ENCODE results near the gene CSMD2.

CSMD2 gene

GRCh38 chr1:34037856-34038255, 127.2 kb downstream of the CSMD2 start:
- Histone ChIP-seq H3K36me3 (ENCODE audit: low read length) (no peaks in the 10 kb centered on the region), H3K79me2 (ENCODE audit: insufficient read depth, low read length) (no peaks in the 10 kb centered on the region), H4K20me1 (ENCODE audit: low read depth, low read length) (no peaks in the 10 kb centered on the region), H3K4me2 (ENCODE audit: low read depth, low read length, poor library complexity, severe bottlenecking) (no peak overlapping the region), H2AFZ (ENCODE audit: low read depth, low read length, severe bottlenecking) (no peak overlapping the region), H3K4me3 (ENCODE audit: insufficient read depth, low read length, poor library complexity, severe bottlenecking) (no peak overlapping the region), H3F3A (ENCODE audit: insufficient read depth) (no peaks in the 10 kb centered on the region), H3K9me2 (replicated peaks; ENCODE audit: insufficient read depth, low read length) (no peaks in the 10 kb centered on the region), H3K9ac (ENCODE audit: low read length) (no peak overlapping the region), H3K9me3 (ENCODE audit: insufficient read depth, low read length) (no peaks in the 10 kb centered on the region), H3K27me3 (ENCODE audit: low read length) (no peaks in the 10 kb centered on the region), H3K27ac (ENCODE audit: low read depth, low read length) (no peak overlapping the region)
- TF ChIP-seq, protein P1, sequence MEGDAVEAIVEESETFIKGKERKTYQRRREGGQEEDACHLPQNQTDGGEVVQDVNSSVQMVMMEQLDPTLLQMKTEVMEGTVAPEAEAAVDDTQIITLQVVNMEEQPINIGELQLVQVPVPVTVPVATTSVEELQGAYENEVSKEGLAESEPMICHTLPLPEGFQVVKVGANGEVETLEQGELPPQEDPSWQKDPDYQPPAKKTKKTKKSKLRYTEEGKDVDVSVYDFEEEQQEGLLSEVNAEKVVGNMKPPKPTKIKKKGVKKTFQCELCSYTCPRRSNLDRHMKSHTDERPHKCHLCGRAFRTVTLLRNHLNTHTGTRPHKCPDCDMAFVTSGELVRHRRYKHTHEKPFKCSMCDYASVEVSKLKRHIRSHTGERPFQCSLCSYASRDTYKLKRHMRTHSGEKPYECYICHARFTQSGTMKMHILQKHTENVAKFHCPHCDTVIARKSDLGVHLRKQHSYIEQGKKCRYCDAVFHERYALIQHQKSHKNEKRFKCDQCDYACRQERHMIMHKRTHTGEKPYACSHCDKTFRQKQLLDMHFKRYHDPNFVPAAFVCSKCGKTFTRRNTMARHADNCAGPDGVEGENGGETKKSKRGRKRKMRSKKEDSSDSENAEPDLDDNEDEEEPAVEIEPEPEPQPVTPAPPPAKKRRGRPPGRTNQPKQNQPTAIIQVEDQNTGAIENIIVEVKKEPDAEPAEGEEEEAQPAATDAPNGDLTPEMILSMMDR (IDR thresholded peaks at IDR 0.05; ENCODE audit: insufficient read depth, low read length, poor library complexity, severe bottlenecking) = no peak

DNA sequence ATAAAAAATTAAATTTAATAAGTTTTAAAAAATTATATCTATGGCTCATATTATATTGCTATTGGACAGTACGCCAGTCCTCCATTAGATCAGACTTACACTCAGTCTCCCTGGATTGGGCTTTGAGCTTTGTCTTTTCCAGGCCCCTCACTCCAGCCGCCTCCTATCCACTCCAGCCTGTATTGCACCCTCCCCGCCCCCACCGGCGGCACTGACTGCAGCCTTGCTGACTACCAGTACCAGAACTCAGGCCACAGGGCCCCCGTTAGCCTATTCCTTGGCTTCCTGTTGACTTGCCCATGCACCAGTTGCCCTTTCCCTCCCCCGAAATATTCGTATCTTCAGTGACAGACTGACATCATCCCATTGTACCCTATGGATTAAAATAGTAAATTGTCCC, 127.9 kb downstream of the CSMD2 start:
- H3K9ac ChIP-seq (ENCODE audit: low read length) = no peak overlapping the region
- H3K4me2 ChIP-seq (ENCODE audit: low read depth, low read length, poor library complexity, severe bottlenecking) = no peak overlapping the region
- H4K20me1 ChIP-seq (ENCODE audit: low read depth, low read length) = no peaks in the 10 kb centered on the region
- no peak overlapping the region for H3K4me3 ChIP-seq (ENCODE audit: insufficient read depth, low read length, poor library complexity, severe bottlenecking)
- H3K79me2 ChIP-seq (ENCODE audit: insufficient read depth, low read length) = no peaks in the 10 kb centered on the region
- no peaks in the 10 kb centered on the region for H3K36me3 ChIP-seq (ENCODE audit: low read length)
- H3K27me3 ChIP-seq (ENCODE audit: low read length) = no peaks in the 10 kb centered on the region
- H2AFZ ChIP-seq (ENCODE audit: low read depth, low read length, severe bottlenecking) = no peak overlapping the region
- no peaks in the 10 kb centered on the region for H3K9me2 ChIP-seq (replicated peaks; ENCODE audit: insufficient read depth, low read length)
- no peaks in the 10 kb centered on the region for H3F3A ChIP-seq (ENCODE audit: insufficient read depth)
- no peak overlapping the region for H3K27ac ChIP-seq (ENCODE audit: low read depth, low read length)
- TF ChIP-seq EZH2phosphoT487 (conservative IDR thresholded peaks at IDR 0.05; ENCODE audit: low read length) = no peak
- TF ChIP-seq, protein P1 (IDR thresholded peaks at IDR 0.05; ENCODE audit: insufficient read depth, low read length, poor library complexity, severe bottlenecking) = no peak
- no peaks in the 10 kb centered on the region for H3K9me3 ChIP-seq (ENCODE audit: insufficient read depth, low read length)

GRCh38 chr1:34034036-34034435, 131.0 kb downstream of the CSMD2 start:
- Histone ChIP-seq H3K9me2 (replicated peaks; ENCODE audit: insufficient read depth, low read length) (no peaks in the 10 kb centered on the region), H4K20me1 (ENCODE audit: low read depth, low read length) (no peaks in the 10 kb centered on the region), H3K36me3 (ENCODE audit: low read length) (no peaks in the 10 kb centered on the region), H3K4me3 (ENCODE audit: insufficient read depth, low read length, poor library complexity, severe bottlenecking) (no peak overlapping the region), H3K9ac (ENCODE audit: low read length) (no peak overlapping the region), H3K27ac (ENCODE audit: low read depth, low read length) (no peak overlapping the region), H2AFZ (ENCODE audit: low read depth, low read length, severe bottlenecking) (no peak overlapping the region), H3K79me2 (ENCODE audit: insufficient read depth, low read length) (no peaks in the 10 kb centered on the region), H3K9me3 (ENCODE audit: insufficient read depth, low read length) (no peaks in the 10 kb centered on the region), H3K27me3 (ENCODE audit: low read length) (no peaks in the 10 kb centered on the region), H3F3A (ENCODE audit: insufficient read depth) (no peaks in the 10 kb centered on the region), H3K4me2 (ENCODE audit: low read depth, low read length, poor library complexity, severe bottlenecking) (no peak overlapping the region)
- TF ChIP-seq EZH2phosphoT487 (conservative IDR thresholded peaks at IDR 0.05; ENCODE audit: low read length) = no peak
- TF ChIP-seq, protein P1 (IDR thresholded peaks at IDR 0.05; ENCODE audit: insufficient read depth, low read length, poor library complexity, severe bottlenecking) = no peak

DNA sequence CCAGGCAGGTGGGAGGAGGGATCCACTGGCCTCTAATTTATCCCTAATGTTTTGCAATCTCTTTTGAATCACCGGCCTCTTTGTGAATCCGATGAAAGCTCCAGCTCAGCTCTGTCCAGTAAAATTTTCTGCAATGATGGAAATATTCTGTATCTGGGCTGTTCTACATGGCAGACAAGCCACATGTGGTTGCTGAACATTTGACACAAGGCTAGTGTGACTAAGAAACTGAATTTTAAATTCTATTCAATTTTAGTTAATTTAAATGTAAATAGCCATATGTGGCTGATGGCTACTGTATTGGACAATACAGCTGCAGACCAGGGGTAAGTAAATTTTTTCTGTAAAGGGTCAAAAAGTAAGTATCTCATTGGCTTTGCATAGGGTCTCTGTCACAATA, 135.1 kb downstream of the CSMD2 start:
- no peaks in the 10 kb centered on the region for H3K9me3 ChIP-seq (ENCODE audit: insufficient read depth, low read length)
- H3K79me2 ChIP-seq (ENCODE audit: insufficient read depth, low read length) = no peaks in the 10 kb centered on the region
- H3K4me2 ChIP-seq (ENCODE audit: low read depth, low read length, poor library complexity, severe bottlenecking) = no peak overlapping the region
- H3K9ac ChIP-seq (ENCODE audit: low read length) = no peak overlapping the region
- no peak overlapping the region for H2AFZ ChIP-seq (ENCODE audit: low read depth, low read length, severe bottlenecking)
- H3K27ac ChIP-seq (ENCODE audit: low read depth, low read length) = no peak overlapping the region
- no peaks in the 10 kb centered on the region for H3F3A ChIP-seq (ENCODE audit: insufficient read depth)
- no peak for TF ChIP-seq EZH2phosphoT487 (conservative IDR thresholded peaks at IDR 0.05; ENCODE audit: low read length)
- TF ChIP-seq, protein P1 (IDR thresholded peaks at IDR 0.05; ENCODE audit: insufficient read depth, low read length, poor library complexity, severe bottlenecking) = no peak
- no peak overlapping the region for H3K4me3 ChIP-seq (ENCODE audit: insufficient read depth, low read length, poor library complexity, severe bottlenecking)
- H3K27me3 ChIP-seq (ENCODE audit: low read length) = no peaks in the 10 kb centered on the region
- H4K20me1 ChIP-seq (ENCODE audit: low read depth, low read length) = no peaks in the 10 kb centered on the region
- no peaks in the 10 kb centered on the region for H3K36me3 ChIP-seq (ENCODE audit: low read length)
- H3K9me2 ChIP-seq (replicated peaks; ENCODE audit: insufficient read depth, low read length) = no peaks in the 10 kb centered on the region
